ENCODE results near the gene LPAR4. TPM values are rescaled to one million over a fixed set of nuclear protein-coding genes. Genes with fewer than 3 reads are reported as not detected.

LPAR4 gene
- total RNA-seq, 1 experiment from 2014 or later: 1.3 TPM

Other genes starting within 250 kb of the LPAR4 start
- 1.4 and 1.5 TPM in 2 replicates for gene RTL3, start 88.4 kb upstream of the LPAR4 start, total RNA-seq (2014; rRNA removed; shearing (Covaris generic))
- gene P2RY10, start 197.7 kb downstream of the LPAR4 start, total RNA-seq (2014; rRNA removed; shearing (Covaris generic)): not detected in 2 replicates

Data from RPMI7951 (cell line).